IPS DF 6.9 (cell line): Measurements from ENCODE around the gene POMT1.

Experiments
- DNase-seq: peaks from one replicate; pipeline ENCODE4 v3.0.0-alpha.2; 2013; ENCODE audit warnings: low read depth, low spot score
- H3K27ac ChIP-seq: one replicate; pipeline ENCODE4 v1.5.1; 2013; ENCODE audit warnings: low read length, control low read depth
- H3K27me3 ChIP-seq: 2 replicates; pipeline ENCODE4 v1.6.1; 2013; ENCODE audit warnings: mild to moderate bottlenecking, low read length; ENCODE audit not compliant: control insufficient read depth, insufficient read depth
- H3K36me3 ChIP-seq: 2 replicates; pipeline ENCODE4 v1.6.1; 2013; ENCODE audit warnings: low read length; ENCODE audit not compliant: control insufficient read depth, insufficient read depth
- H3K4me1 ChIP-seq: 2 replicates; pipeline ENCODE4 v1.6.1; 2013; ENCODE audit warnings: low read length; ENCODE audit not compliant: control insufficient read depth, insufficient read depth
- H3K4me3 ChIP-seq: 2 replicates; pipeline ENCODE4 v1.5.1; 2013; ENCODE audit warnings: mild to moderate bottlenecking, low read length
- H3K9me3 ChIP-seq: 2 replicates; pipeline ENCODE4 v1.6.1; 2013; ENCODE audit warnings: low read length, inconsistent platforms; ENCODE audit not compliant: control insufficient read depth, insufficient read depth
- WGBS: extraction: QIAGEN DNeasy Blood & Tissue Kit; methylation state at CpG from one replicate; pipeline ENCODE4 v1.1.7; 2013; ENCODE audit warnings: mixed read lengths, missing lambda C conversion rate; ENCODE audit not compliant: insufficient read length, insufficient coverage; 5-methylcytosine and 5-hydroxymethylcytosine counted together

POMT1 gene

DNA sequence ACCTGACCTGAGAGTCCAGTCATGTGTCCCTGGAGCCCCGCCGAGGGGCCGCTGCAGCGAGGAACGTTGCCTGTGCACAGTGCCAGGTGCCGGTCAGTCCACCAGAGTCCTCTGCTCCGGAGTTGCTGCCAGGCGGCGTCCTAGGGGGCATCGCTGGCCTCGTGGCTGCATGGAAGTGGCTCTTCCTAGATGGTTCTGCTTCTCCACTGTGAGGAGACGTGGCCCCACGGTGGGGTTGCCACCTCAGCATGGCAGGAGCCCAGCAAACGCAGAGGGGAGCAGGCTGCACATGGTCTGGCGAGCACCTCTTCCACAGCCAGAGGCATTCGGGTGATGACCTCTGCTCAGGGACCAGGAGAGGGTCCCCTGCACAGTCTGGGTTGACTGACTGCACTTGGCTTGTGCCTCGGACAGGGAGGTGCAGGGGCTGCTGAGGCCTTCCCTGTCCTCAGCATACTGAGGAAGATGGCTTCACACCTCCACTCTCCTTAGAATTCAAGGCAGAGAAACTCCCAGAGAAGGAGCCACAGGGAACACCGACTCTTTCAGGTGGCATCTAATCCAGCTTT is 25.9 kb upstream of the POMT1 start:
- no peaks in the 10 kb centered on the region for H3K27me3 ChIP-seq
- H3K4me3 ChIP-seq: no peak overlapping the region
- no peaks in the 10 kb centered on the region for H3K9me3 ChIP-seq
- H3K27ac ChIP-seq: no peak overlapping the region
- WGBS: no CpG with 5 or more reads among the region's 18 CpGs
- H3K4me1 ChIP-seq: no peaks in the 10 kb centered on the region
- no peak for DNase-seq
- peaks cover 61% of the 10 kb centered on the region for H3K36me3 ChIP-seq

DNA sequence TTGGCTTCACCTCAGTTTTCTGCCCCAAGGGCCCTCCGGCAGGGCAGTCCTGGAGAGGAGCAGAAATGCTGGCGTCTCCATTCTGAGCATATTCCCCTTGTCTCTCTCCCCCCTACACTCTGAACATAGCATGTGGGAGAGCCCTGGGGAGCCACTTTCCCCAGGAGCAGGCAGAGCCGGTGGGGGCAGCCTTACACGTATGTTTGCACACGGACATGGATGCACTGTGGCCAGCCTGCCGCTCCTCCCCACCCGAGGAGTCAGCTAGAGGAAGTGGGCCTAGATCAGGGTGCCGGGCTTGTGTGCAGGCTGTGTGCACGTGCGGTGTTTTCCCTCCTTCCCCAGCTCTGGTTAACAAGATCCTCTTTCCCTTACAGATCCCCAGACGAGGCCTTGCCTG is 25.4 kb upstream of the POMT1 start:
- no peak for DNase-seq
- Histone ChIP-seq H3K27me3 (no peaks in the 10 kb centered on the region), H3K4me1 (no peaks in the 10 kb centered on the region), H3K9me3 (no peaks in the 10 kb centered on the region), H3K36me3 (peaks cover 66% of the 10 kb centered on the region), H3K27ac (no peak overlapping the region), H3K4me3 (no peak overlapping the region)
- WGBS: no CpG with 5 or more reads among the region's 11 CpGs

DNA sequence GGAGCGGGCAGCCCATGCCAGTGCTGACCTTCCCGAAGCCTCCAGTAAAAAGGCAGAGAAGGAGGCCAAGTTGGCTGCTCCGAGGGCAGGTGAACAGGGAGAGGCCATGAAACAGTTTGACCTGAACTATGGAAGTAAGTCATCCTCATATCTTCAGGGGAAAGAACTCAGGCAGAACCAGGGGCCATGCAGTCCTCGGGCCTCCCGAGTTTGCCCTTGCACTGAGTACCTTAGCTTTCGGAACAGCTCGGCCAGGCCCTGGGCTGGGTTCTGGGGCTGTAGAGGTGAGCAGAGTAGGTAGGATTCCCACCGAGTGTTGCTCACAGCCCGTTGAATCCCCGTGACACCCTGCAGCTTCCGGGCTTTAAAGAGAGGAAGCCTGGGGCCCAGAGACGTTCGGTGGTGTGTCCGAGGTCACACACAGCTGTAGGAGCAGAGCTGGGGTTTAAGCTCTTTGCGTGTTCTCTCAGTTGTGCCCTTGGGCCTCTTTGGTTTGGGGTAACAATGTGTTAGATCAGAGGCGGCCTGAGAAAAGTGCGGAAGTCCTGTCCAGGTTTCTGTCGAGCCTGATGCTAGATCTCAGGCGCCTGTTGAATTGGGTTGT is 24.8 kb upstream of the POMT1 start:
- Histone ChIP-seq H3K4me1 (no peaks in the 10 kb centered on the region), H3K36me3 (peaks cover 71% of the 10 kb centered on the region), H3K9me3 (no peaks in the 10 kb centered on the region), H3K4me3 (no peak overlapping the region), H3K27me3 (no peaks in the 10 kb centered on the region), H3K27ac (no peak overlapping the region)
- WGBS: no CpG with 5 or more reads among the region's 19 CpGs
- DNase-seq: no peak

DNA sequence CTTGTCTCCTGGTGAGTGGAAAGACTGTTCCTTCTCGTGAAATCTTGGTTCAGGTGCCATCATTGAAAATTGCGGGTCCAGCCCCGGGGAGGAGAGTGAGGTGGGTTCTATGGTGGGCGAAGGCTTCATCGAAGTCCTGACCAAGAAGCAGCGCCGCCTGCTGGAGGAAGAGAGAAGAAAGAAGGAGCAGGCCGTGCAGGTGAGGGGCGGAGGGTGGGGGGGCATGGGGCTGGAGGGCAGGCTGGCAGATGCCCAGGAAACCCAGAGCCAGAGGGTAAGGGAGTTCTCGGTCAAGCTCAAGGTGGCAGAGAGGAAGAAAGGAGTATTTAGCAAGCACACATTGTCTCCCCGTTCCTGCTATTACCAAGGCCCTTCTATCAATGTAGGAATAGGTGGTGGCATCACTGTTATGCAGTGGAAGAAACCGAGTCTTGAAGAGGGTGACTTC is 24.3 kb upstream of the POMT1 start:
- Histone ChIP-seq H3K9me3 (no peaks in the 10 kb centered on the region), H3K4me1 (no peaks in the 10 kb centered on the region), H3K4me3 (no peak overlapping the region), H3K27ac (no peak overlapping the region), H3K36me3 (peaks cover 72% of the 10 kb centered on the region), H3K27me3 (no peaks in the 10 kb centered on the region)
- DNase-seq: peak; percentile 29
- WGBS: no CpG with 5 or more reads among the region's 12 CpGs

DNA sequence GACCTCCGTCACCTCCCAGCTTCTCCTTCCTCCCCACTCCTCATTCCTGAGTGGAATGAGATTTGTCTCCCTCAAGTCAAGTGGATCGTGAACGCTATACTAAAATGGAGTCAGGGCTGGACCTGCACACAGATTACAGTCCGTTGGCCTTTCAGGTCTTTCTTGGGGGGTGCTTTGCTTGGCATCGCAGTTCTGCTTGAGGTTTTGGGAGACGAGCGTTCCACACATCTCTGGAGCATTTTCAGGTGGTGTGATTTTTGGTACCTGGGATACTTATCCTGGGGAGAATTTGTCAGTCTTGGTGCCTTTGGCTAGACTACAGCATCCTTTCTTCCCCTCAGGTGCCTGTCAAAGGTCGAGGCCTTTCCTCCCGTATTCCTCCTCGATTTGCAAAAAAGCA is 23.8 kb upstream of the POMT1 start:
- Histone ChIP-seq H3K9me3 (no peaks in the 10 kb centered on the region), H3K36me3 (peaks cover 72% of the 10 kb centered on the region)
- WGBS: no CpG with 5 or more reads among the region's 10 CpGs

DNA sequence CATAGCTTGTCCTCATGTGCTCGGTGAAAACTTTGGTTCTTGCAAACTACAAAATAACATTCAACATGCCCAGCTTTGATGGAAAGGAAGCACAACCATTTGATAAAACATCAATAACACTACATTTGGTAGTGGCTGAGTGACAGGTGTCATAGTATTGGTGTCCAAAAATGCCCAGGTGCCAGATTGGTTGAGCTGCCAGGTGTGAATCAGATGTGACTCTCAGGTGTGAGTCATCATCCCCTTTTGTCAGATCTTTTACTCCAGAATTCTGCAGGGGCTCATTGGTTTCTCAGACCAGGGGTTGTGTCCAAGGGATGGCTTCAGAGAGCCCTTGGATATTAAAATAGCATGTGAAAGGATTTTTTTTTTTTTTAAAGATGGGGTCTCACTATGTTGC is 22.5 kb upstream of the POMT1 start:
- DNase-seq: no peak
- Histone ChIP-seq H3K9me3 (no peaks in the 10 kb centered on the region), H3K27ac (no peak overlapping the region), H3K36me3 (peaks cover 75% of the 10 kb centered on the region), H3K27me3 (no peaks in the 10 kb centered on the region), H3K4me1 (no peaks in the 10 kb centered on the region; the same call in 1 of the 2 replicates), H3K4me3 (no peak overlapping the region)
- no CpG with 5 or more reads among the region's 1 CpG for WGBS

More for the DNA sequence above, 23.8 kb upstream of the POMT1 start:
- no peak for DNase-seq
- H3K27me3 ChIP-seq: no peaks in the 10 kb centered on the region
- no peak overlapping the region for H3K27ac ChIP-seq
- no peak overlapping the region for H3K4me3 ChIP-seq
- H3K4me1 ChIP-seq: no peaks in the 10 kb centered on the region

DNA sequence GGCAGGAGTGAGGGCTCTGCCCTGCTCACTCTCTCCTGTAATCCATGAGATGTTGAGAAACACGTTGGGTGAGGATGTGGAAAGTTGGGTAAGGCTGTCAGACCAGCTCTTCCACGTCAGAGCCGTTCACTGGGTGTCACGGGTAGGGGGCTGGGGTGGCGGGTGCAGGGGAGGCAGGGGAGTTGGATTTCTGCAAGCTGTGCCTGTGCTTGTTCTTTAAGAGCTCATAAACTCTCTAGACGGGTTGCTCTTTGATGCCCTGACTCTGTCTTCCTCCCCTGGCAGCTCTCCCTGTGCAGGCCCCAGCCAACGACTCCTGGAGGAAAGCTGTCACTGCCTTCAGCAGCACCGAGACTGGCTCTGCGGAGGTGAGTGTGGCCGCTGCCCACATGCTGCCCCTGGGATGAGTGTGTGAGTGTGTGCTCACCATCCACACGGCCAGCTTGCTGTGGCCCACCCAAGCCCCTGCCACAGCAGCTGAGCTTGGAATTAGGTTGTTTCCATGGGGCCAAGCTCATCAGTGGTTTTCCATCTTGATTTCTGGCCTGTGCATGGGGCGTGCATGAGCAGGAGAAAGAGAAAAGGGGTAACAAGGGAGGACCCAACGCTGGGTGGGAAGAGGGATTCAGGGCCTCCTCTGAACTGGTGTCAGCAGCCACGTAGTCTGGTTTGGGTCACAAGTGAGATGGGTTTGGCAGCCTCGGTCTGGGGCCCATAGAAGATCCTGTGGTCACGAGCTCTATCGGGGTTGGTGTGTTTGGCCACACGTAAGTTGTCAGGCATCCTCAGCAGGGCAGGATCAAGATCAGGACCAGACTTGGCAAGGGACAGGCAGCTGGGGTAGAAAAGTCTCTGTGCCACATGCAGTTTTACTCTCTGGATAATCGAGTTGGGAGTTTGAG is 21.0 kb upstream of the POMT1 start:
- no CpG with 5 or more reads among the region's 19 CpGs for WGBS
- DNase-seq: no peak
- no peak overlapping the region for H3K27ac ChIP-seq
- H3K4me1 ChIP-seq: no peaks in the 10 kb centered on the region; the same call in 1 of the 2 replicates
- no peaks in the 10 kb centered on the region for H3K9me3 ChIP-seq
- no peaks in the 10 kb centered on the region for H3K27me3 ChIP-seq
- H3K36me3 ChIP-seq: peaks cover 76% of the 10 kb centered on the region
- H3K4me3 ChIP-seq: no peak overlapping the region

DNA sequence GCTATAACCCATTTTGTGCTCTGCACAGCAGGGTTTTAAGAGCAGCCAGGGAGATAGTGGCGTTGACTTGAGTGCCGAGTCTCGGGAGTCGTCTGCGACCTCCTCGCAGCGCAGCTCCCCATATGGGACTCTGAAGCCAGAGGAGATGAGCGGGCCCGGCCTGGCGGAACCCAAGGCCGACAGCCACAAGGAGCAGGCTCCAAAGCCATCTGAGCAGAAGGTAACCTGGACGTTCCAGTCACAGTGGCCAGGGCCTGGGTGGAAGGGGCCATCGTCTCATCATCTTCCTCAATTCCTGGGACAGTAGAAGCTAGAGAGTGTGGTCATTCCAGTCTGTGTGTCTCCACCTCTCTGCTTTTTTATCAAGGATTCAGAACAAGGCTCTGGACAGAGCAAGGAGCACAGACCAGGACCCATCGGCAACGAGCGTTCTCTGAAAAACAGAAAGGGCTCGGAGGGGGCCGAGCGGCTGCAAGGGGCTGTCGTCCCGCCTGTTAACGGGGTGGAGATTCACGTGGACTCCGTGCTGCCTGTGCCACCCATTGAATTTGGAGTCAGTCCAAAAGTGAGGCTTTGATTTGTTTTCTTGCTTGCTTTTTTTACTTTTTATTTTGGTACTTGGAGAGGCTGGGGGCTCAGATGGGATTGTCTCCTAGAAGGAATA is 20.2 kb upstream of the POMT1 start:
- Histone ChIP-seq H3K4me1 (no peaks in the 10 kb centered on the region; the same call in 1 of the 2 replicates), H3K27me3 (no peaks in the 10 kb centered on the region), H3K27ac (no peak overlapping the region), H3K4me3 (no peak overlapping the region), H3K36me3 (peaks cover 78% of the 10 kb centered on the region), H3K9me3 (no peaks in the 10 kb centered on the region)
- DNase-seq: no peak
- WGBS: no CpG with 5 or more reads among the region's 24 CpGs

DNA sequence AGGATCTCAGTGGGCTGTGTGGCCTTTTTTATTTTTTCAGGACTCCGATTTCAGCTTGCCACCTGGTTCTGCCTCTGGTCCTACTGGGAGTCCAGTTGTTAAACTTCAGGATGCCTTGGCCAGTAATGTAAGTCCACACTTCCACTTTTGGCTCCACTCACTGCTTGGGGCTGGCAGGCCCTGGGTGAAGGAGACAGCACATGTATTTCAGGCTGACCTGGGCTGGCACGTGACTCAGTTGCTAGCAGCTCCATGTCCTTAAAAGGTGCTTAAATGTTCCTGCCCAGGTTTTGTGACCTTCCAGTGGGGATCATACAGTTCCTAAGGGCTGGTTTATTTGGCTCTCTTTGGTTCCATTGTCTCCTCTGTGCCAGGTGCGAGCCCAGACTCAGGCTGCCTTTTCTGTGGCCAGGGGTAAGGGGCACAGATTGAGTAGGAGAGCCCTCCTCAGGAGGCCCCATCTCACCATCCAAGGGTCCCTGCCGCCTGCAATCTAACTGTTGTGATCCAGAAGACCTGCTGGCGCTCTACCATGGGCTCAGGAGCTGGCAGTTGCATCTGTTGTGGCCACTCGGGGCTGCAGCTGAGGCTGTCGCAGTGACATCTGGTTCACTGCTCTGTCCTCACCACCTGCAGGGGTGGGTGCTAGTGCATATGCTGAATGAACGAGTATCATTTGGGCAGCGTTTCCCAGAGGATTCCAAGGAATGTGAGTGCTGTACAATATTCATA is 19.2 kb upstream of the POMT1 start:
- Histone ChIP-seq H3K27ac (no peak overlapping the region), H3K36me3 (peaks cover 81% of the 10 kb centered on the region), H3K9me3 (no peaks in the 10 kb centered on the region), H3K4me3 (no peak overlapping the region), H3K4me1 (no peaks in the 10 kb centered on the region; the same call in 1 of the 2 replicates), H3K27me3 (no peaks in the 10 kb centered on the region)
- no CpG with 5 or more reads among the region's 9 CpGs for WGBS
- no peak for DNase-seq

DNA sequence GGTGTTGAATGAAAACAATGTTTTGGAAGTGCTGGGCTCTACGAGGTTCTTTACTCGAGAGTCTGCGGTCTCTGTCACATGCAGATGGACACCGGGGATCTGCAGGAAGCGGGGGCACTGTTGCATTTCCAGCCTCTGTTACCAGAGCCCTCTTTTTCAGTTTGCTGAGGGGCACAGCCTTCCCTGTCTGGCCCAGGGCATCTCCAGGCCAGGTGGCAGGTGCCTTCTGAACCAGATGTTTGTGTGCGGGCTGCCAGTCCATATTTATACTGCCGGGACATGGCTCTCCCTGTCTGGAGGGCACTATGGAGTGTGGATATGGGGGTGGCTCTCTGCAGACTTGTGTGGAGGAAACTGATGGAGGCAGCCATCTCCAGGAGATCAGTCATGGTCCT is 18.7 kb upstream of the POMT1 start:
- no peak for DNase-seq
- Histone ChIP-seq H3K4me3 (no peak overlapping the region), H3K9me3 (no peaks in the 10 kb centered on the region), H3K27ac (no peak overlapping the region), H3K36me3 (peaks cover 80% of the 10 kb centered on the region), H3K4me1 (no peaks in the 10 kb centered on the region; the same call in 1 of the 2 replicates), H3K27me3 (no peaks in the 10 kb centered on the region)
- no CpG with 5 or more reads among the region's 7 CpGs for WGBS
